Activated naive CD4-positive, alpha-beta T cell (primary cell): ENCODE results near the gene TLK1.
A peak's percentile ranks its signal among the peaks of the same experiment; 100 is the strongest.

Experiments used
- DNase-seq, 4 experiments: peaks; one replicate each; lab custom pipeline; 2025; lab: John Stamatoyannopoulos, UW

The TLK1 gene

DNA sequence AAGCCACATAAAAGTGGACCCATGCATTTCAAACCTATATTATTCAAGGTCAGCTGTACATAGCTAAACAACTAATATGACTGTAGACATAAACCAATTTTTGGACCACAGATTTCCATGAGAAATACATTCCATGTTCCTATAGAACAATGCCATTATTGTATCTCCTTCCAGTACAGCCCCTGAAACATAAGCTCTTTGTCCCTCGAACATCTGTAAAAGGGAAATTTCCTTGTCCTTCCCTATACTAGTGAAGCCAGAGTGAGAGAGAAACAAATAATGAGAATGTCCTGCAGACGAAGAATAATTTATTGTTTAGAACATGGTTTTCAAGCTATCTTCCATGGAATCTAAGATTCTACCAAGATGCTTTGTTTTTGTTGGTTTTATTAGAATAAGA is 156.3 kb downstream of the TLK1 start:
- no peak for DNase-seq

DNA sequence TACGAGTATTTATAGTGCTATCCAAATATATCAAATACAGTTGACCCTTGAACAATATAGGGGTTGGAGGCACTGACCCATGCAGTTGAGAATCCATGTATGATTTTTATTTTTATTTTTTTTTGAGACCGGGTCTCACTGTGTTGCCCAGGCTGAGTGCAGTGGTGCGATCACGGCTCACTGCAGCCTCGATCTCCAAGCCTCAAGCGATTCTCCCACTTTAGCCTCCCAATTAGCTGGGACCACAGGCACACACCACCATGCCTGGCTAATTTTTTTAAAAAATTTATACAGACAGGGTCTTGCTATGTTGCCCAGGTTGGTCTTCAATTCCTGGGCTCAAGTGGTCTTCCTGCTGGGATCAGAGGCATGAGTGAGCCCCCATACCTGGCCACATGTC is 161.0 kb downstream of the TLK1 start:
- DNase-seq = no peak

DNA sequence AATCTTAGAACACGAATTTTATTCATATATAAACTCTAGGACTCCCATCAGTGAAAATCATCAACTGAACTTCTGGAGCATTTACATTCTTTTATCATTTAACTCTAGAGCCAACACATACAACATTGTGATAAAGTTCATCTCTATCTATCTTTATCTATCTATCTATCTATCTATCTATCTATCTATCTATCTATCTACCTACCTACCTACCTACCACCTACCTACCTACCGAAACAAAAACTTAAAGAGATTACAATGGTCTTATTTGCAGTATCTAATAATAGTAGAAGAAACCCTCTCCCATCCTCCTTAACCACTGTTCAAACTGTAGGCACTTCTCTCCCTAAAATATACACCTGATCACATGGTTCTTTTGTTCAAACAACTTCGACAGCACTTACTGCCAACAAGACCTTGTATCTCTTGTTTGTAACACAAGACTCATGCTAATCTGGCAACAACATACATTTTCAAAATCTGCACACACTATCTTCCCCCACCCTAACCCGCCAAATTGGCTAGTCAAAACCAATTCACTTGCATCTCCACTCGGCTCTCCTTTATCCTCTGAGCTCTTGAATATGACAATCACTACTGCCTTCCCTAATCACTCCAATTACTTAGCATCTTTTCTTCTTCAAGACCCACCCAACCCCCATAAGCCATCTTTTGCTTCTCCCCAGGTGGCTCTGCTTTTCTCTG is 162.6 kb downstream of the TLK1 start:
- no peak for DNase-seq

- no peak for DNase-seq
Observed at GRCh38 chr2:170996316-170996715, 164.4 kb downstream of the TLK1 start.

GRCh38 chr2:170991398-170992182 is 169.1 kb downstream of the TLK1 start:
- DNase-seq = no peak

DNA sequence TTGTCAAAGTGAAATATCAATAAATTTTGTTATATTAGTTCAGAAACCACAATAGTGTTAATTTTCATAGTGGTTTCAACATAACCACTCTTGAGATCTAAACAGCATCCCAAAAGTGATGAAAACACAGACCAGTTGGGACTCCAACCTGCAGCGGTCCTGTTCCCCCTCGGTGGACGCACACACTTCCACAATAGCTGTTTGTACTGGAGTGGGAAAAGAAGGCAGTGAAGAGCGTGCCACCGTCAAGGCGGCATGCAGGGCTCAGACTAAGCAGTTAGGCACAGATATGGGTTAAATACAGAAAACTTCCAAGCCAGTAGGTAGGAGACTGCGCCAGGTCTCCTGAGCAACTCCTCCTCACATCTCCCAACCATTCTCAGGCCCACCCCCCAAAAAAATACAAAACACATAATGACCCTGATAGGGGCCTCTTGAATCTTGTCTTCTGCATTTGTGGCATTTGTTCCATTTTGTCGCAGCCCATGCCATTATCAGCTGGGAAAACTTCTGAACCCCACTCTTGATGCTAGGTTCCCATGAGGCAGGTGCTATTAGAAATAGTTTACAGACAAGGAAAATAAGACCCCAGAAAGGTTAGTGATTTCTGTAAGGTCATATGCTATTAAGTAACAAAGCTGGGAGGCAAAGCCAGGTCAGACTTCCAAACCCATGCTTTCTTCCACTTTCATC is 174.0 kb downstream of the TLK1 start:
- DNase-seq = no peak

DNA sequence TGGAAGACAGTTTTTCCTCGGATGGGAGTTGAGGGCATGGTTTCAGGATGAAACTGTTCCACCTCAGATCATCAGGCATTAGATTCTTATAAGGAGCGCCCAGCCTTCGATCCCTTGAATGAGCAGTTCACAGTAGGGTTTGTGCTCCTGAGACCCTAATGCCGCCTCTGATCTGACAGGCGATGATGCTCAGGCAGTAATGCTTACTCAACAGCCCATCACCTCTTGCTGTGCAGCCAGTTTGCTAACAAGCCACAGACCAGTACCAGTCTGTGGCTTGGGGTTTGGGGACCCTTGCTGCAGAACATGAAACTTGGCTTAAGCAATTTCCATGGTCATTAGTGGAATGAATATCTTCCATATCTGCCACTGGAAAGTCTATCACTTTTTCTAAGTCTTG is 175.3 kb downstream of the TLK1 start:
- no peak for DNase-seq

GRCh38 chr2:170984079-170984478 is 176.6 kb downstream of the TLK1 start:
- DNase-seq = no peak

DNA sequence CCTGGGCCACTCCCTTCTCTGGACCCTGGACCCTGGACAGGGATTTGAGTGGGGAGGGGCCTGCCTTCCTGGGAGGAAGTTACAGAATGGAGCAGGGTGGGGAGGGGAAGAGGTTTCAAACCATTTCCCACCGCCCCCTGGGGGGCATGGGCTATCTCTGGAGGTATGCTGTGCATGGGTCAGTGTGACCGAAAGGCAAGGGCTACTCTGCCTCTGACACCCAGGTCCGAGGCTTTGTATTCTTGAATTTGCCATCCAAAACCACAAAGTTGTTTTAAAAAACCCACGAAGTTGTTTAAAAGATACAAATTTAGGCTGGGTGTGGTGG is 184.8 kb downstream of the TLK1 start:
- no peak for DNase-seq

DNA sequence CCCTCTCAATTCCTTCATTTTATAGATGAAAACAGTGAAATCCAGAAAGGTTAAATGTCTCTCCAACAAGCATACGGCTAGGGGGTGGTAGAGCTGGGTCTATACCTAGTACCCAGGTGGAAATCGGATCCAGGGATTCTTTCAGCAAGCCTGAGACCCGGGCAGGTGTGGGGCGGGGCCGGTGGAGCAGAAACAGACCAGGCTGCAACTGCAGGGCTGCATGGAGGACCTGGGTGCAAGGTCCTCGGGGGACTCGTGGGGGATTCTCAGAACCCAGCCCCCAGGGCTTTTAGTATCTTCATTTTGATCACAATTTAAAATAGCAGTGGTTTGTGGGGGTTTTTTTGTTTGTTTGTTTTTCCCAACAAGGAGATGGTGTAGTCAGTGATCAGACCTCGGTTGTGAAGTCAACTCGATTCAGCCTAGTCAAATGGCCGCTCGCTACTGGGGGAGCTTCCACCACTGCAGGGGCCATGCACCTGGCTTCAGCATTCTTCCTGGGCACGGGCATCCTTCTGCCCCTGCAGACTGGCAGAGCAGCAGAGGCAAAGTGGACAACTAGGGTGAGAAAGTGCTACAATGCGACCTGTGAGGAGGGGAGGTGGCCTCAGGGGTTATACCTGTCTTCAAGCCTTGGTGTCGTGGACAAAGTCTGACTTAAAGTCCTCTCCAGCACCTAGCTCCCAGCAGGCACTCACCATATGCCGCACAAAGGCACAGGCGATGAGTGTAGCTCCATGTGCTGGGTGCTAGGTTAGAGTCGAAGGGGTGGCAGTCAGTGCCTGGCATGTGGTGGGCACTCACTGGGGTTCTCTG is 185.4 kb downstream of the TLK1 start:
- no peak for DNase-seq

- no peak for DNase-seq
Observed at GRCh38 chr2:170974304-170974993, 186.2 kb downstream of the TLK1 start.

GRCh38 chr2:170973492-170974303 is 187.0 kb downstream of the TLK1 start:
- peak; percentile 78 to 88 (median 81) for DNase-seq

- no peak for DNase-seq
Observed at GRCh38 chr2:170973225-170973491, 187.5 kb downstream of the TLK1 start.

- DNase-seq = no peak
Observed at GRCh38 chr2:170972296-170973224, 188.1 kb downstream of the TLK1 start.

- DNase-seq = no peak
Observed at GRCh38 chr2:170971071-170971470, 189.6 kb downstream of the TLK1 start.

DNA sequence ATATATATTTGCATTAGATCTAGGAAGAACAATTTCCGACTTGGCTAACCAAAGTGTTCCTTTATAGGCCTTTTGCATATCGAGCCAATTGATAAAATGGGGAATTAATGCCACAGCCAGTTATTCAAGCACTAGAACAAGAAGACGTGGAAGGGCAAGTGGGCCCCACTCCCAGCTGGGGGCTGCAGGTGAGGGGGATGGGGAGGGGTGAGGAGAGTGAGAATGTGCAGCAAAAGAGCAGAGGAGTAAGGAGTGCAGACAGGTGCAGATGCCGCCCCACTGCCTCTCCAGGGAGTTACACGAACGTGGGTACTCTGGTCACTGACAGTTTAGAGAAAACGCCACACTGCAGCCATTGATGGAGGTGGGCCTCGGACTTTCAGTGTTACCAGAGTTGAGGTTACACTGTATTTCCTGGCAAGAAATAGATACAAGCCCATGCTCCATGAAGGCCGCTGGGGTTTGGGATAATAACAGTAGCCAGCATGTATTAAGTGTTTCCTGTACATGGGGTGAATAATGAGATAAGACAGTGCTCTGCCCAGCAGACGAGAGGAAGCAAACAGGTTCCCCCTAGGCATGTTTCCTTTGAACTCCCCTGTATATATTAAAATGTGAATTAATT is 190.7 kb downstream of the TLK1 start:
- no peak for DNase-seq

DNA sequence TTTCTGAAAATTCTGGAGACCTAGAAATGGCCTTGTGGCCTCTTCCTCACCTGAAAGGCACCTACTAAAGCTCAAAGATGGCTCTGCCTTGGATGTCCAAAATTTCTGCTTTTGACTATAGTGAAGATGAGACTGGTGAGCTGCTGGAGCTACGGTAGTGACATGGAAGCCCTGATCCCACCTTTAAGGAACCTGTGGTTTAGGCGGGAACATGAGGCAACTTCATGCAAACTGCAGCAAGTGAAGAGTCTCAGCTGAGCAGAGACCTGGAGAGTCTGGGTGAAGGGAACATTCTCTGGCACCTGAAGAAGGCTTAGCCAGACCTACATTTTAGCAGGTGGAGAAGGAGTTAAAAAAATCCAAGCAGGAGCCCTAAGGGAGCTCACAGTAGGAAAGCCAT is 191.7 kb downstream of the TLK1 start:
- no peak for DNase-seq

DNA sequence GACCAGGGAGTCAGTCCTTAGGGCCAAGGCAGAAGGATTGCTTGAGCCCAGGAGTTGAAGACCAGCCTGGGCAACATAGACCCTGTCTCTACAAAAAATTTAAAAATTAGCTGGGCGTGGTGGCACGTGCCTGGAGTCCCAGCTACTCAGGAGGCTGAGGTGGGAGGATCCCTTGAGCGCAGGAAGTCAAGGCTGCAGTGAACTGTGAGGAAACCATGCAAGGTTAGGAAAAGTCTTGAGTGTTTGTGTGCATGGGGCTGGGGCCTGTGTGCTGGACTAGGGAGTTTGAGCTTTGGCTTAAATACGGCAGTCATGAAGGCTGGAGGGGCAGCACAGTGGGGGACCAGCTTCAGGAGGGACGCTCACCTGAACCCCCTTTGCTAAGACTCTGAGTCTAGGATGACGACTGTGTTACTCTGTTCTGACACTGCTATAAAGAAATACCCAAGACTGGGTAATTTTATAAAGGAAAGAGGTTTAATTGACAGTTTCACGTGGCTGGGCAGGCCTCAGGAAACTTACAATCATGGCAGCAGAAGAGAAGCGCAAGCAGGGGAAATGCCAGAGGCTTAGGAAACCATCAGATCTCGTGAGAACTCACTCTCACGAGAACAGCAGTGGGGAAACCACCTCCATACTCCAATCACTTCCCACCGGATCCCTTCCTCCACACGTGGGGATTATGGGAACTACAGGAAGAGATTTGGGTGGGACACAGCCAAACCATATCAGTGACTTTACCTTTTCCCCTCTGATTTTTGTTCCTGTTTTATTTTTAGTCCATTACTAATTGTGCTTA is 192.3 kb downstream of the TLK1 start:
- no peak for DNase-seq

- DNase-seq = no peak
Observed at GRCh38 chr2:170967553-170967952, 193.1 kb downstream of the TLK1 start.
